Small intestine (tissue), 7 donors: Measurements from ENCODE around the gene SAMD7. TPM values are rescaled to one million over a fixed set of nuclear protein-coding genes. Genes with fewer than 3 reads are reported as not detected.

ENCODE experiments used
- DNase-seq, 2 donors: peaks; one replicate each; pipeline versions ENCODE4 v3.0.0 to v3.0.0-alpha.2; 2013
- FAIRE-seq: peaks from 2 replicates; lab custom pipeline; 2012; peaks lifted over from hg19 to GRCh38; lab: Jason Lieb, UNC
- H3K27ac ChIP-seq, 3 donors: one replicate each; pipeline ENCODE4 v1.5.1; 2013; ENCODE audit warnings: low read length in 2 of 3, mild to moderate bottlenecking in 2 of 3, control low read depth in 1 of 3, inconsistent platforms in 1 of 3, low read depth in 1 of 3, moderate library complexity in 1 of 3
- H3K27me3 ChIP-seq, 3 donors: one replicate each; pipeline ENCODE4 v1.6.1; 2013; ENCODE audit warnings: low read length in 3 of 3, inconsistent platforms in 1 of 3; ENCODE audit not compliant: control insufficient read depth in 3 of 3, insufficient read depth in 3 of 3
- H3K36me3 ChIP-seq, 3 donors: one replicate each; pipeline ENCODE4 v1.6.1; 2013; ENCODE audit warnings: low read length in 3 of 3, inconsistent platforms in 1 of 3, low read depth in 1 of 3, mild to moderate bottlenecking in 1 of 3, moderate library complexity in 1 of 3; ENCODE audit not compliant: control insufficient read depth in 3 of 3, insufficient read depth in 2 of 3
- H3K4me1 ChIP-seq, 3 donors: one replicate each; pipeline ENCODE4 v1.6.1; 2013; ENCODE audit warnings: low read length in 2 of 3, inconsistent platforms in 1 of 3, low read depth in 1 of 3, mild to moderate bottlenecking in 1 of 3, moderate library complexity in 1 of 3; ENCODE audit not compliant: control insufficient read depth in 3 of 3, insufficient read depth in 2 of 3
- H3K4me3 ChIP-seq, 3 donors: one replicate each; pipeline ENCODE4 v1.5.1; 2013; ENCODE audit warnings: low read length in 3 of 3, control low read depth in 1 of 3, inconsistent platforms in 1 of 3, low read depth in 1 of 3, mild to moderate bottlenecking in 1 of 3, moderate library complexity in 1 of 3
- H3K9me3 ChIP-seq, 2 donors: one replicate each; pipeline ENCODE4 v1.6.1; 2013; ENCODE audit warnings: low read depth in 1 of 2, low read length in 1 of 2; ENCODE audit not compliant: control insufficient read depth in 2 of 2, insufficient read depth in 1 of 2
- WGBS, 3 donors: extraction: QIAGEN DNeasy Blood & Tissue Kit; methylation state at CpG; one replicate each; pipeline ENCODE4 v1.1.7; 2013; 5-methylcytosine and 5-hydroxymethylcytosine counted together
- polyA plus RNA-seq, 4 donors: library from polyadenylated mRNA; stranded (reverse) in 3 of 4; unstranded in 1 of 4; fragments of 200-250 nt in 3 of 4; fragments of 120-200 nt in 1 of 4; gene quantifications; one replicate each; pipeline versions ENCODE4 v1.2.1 to v1.2.3, GENCODE V29; 2013
- donor health status: healthy with polysubstance abuse.
- donor health status: control.
- donor health status: control.
- donor health status: Bipolar disorder and iron deficiency.
- donor health status: healthy.

SAMD7 gene
- polyA plus RNA-seq, 4 donors: not detected

- no peaks in the 10 kb centered on the region for H3K9me3 ChIP-seq
- no peaks in the 10 kb centered on the region for H3K27me3 ChIP-seq
- H3K27ac ChIP-seq: no peak overlapping the region
- DNase-seq (no peak), FAIRE-seq (no peak)
- no peak overlapping the region for H3K4me3 ChIP-seq
- H3K4me1 ChIP-seq: no peaks in the 10 kb centered on the region
- WGBS, 3 donors: 50 to 69% (median 65%) methylated on average over 3 of the region's 3 CpGs
- H3K36me3 ChIP-seq: no peaks in the 10 kb centered on the region
Measured at GRCh38 chr3:169929830-169930519, 18.6 kb downstream of the SAMD7 start.

- WGBS, 3 donors: 91 to 97% (median 95%) methylated on average over 3 of the region's 3 CpGs
- Histone ChIP-seq H3K36me3 (no peaks in the 10 kb centered on the region), H3K27me3 (no peaks in the 10 kb centered on the region), H3K4me1 (no peaks in the 10 kb centered on the region), H3K9me3 (no peaks in the 10 kb centered on the region), H3K27ac (no peak overlapping the region), H3K4me3 (no peak overlapping the region)
- DNase-seq (no peak), FAIRE-seq (no peak)
Measured at GRCh38 chr3:169930843-169931242, 19.5 kb downstream of the SAMD7 start.

GRCh38 chr3:169931747-169932520 lies 20.6 kb downstream of the SAMD7 start:
- FAIRE-seq (no peak), DNase-seq (no peak)
- Histone ChIP-seq H3K9me3 (no peaks in the 10 kb centered on the region), H3K4me3 (no peak overlapping the region), H3K4me1 (no peaks in the 10 kb centered on the region), H3K27ac (no peak overlapping the region), H3K36me3 (no peaks in the 10 kb centered on the region), H3K27me3 (no peaks in the 10 kb centered on the region)
- WGBS, 3 donors: 81 to 86% (median 83%) methylated on average over 14 of the region's 14 CpGs

- 21 to 50% (median 41%) methylated on average over 1 of the region's 1 CpG for WGBS, 3 donors
Measured at GRCh38 chr3:169939320-169939719, 27.9 kb downstream of the SAMD7 start.

GRCh38 chr3:169939751-169940150 lies 28.4 kb downstream of the SAMD7 start:
- Histone ChIP-seq H3K4me1 (no peaks in the 10 kb centered on the region), H3K9me3 (peaks cover 0 to 4% of the 10 kb centered on the region in 2 donors), H3K4me3 (no peak overlapping the region), H3K27ac (peak overlapping the region in 1 of 3 donors; percentile 70), H3K36me3 (no peaks in the 10 kb centered on the region), H3K27me3 (no peaks in the 10 kb centered on the region)
- FAIRE-seq: no peak
- DNase-seq: no peak
- WGBS, 3 donors: 86 to 93% (median 90%) methylated on average over 5 of the region's 5 CpGs

More at GRCh38 chr3:169939320-169939719, 27.9 kb downstream of the SAMD7 start:
- no peak for DNase-seq
- no peak overlapping the region for H3K4me3 ChIP-seq
- no peaks in the 10 kb centered on the region for H3K4me1 ChIP-seq
- no peak for FAIRE-seq
- no peaks in the 10 kb centered on the region for H3K36me3 ChIP-seq
- peak overlapping the region in 1 of 3 donors; percentile 70 for H3K27ac ChIP-seq
- no peaks in the 10 kb centered on the region for H3K27me3 ChIP-seq
- peaks cover 0 to 4% of the 10 kb centered on the region in 2 donors for H3K9me3 ChIP-seq

- no peak overlapping the region for H3K27ac ChIP-seq
- peaks cover 0 to 4% of the 10 kb centered on the region in 2 donors for H3K9me3 ChIP-seq
- H3K27me3 ChIP-seq: no peaks in the 10 kb centered on the region
- no peaks in the 10 kb centered on the region for H3K36me3 ChIP-seq
- no peak overlapping the region for H3K4me3 ChIP-seq
- DNase-seq (no peak), FAIRE-seq (no peak)
- no peaks in the 10 kb centered on the region for H3K4me1 ChIP-seq
- WGBS, 3 donors: 44 to 53% (median 50%) methylated on average over 6 of the region's 6 CpGs
Measured at GRCh38 chr3:169940470-169941181, 29.3 kb downstream of the SAMD7 start.

- H3K27ac ChIP-seq: no peak overlapping the region
- H3K4me3 ChIP-seq: no peak overlapping the region
- H3K36me3 ChIP-seq: no peaks in the 10 kb centered on the region
- no peaks in the 10 kb centered on the region for H3K27me3 ChIP-seq
- 50 to 83% (median 65%) methylated on average over 7 of the region's 7 CpGs for WGBS, 3 donors
- DNase-seq (no peak), FAIRE-seq (no peak)
- H3K9me3 ChIP-seq: peaks cover 0 to 4% of the 10 kb centered on the region in 2 donors
- peaks cover 0 to 17% (median 0%) of the 10 kb centered on the region in 3 donors for H3K4me1 ChIP-seq
Measured at GRCh38 chr3:169945313-169945712, 33.9 kb downstream of the SAMD7 start.

- Histone ChIP-seq H3K4me1 (peaks cover 0 to 17% (median 0%) of the 10 kb centered on the region in 3 donors), H3K27ac (no peak overlapping the region), H3K27me3 (no peaks in the 10 kb centered on the region), H3K9me3 (peaks cover 0 to 4% of the 10 kb centered on the region in 2 donors), H3K36me3 (no peaks in the 10 kb centered on the region), H3K4me3 (no peak overlapping the region)
- FAIRE-seq (no peak), DNase-seq (no peak)
- 92 to 96% (median 94%) methylated on average over 3 of the region's 3 CpGs for WGBS, 3 donors
Measured at GRCh38 chr3:169946336-169946735, 35.0 kb downstream of the SAMD7 start.
